ENCODE measurements around the gene AGAP1. TPM values are rescaled to one million over a fixed set of nuclear protein-coding genes. Genes with fewer than 3 reads are reported as not detected.

Gene AGAP1
- total RNA-seq, 1 donor from 2014 or later = 46.3 TPM

- no peak for DNase-seq (ENCODE audit: extremely low spot score, unreplicated experiment)
- Mint-ChIP-seq H3K9me3 (peaks cover 17% of the 10 kb centered on the region), H3K4me3 (no peak overlapping the region), H3K4me1 (ENCODE audit: unreplicated experiment) (peaks cover 34% of the 10 kb centered on the region), H3K27me3 (no peaks in the 10 kb centered on the region), H3K27ac (peak overlapping the region; percentile 84), H3K36me3 (peaks cover 20% of the 10 kb centered on the region)
- TF ChIP-seq, protein P1, sequence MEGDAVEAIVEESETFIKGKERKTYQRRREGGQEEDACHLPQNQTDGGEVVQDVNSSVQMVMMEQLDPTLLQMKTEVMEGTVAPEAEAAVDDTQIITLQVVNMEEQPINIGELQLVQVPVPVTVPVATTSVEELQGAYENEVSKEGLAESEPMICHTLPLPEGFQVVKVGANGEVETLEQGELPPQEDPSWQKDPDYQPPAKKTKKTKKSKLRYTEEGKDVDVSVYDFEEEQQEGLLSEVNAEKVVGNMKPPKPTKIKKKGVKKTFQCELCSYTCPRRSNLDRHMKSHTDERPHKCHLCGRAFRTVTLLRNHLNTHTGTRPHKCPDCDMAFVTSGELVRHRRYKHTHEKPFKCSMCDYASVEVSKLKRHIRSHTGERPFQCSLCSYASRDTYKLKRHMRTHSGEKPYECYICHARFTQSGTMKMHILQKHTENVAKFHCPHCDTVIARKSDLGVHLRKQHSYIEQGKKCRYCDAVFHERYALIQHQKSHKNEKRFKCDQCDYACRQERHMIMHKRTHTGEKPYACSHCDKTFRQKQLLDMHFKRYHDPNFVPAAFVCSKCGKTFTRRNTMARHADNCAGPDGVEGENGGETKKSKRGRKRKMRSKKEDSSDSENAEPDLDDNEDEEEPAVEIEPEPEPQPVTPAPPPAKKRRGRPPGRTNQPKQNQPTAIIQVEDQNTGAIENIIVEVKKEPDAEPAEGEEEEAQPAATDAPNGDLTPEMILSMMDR (conservative IDR thresholded peaks at IDR 0.05) = no peak
These were observed 24.7 kb downstream of the AGAP1 start for GRCh38 chr2:235518322-235519090.

DNA sequence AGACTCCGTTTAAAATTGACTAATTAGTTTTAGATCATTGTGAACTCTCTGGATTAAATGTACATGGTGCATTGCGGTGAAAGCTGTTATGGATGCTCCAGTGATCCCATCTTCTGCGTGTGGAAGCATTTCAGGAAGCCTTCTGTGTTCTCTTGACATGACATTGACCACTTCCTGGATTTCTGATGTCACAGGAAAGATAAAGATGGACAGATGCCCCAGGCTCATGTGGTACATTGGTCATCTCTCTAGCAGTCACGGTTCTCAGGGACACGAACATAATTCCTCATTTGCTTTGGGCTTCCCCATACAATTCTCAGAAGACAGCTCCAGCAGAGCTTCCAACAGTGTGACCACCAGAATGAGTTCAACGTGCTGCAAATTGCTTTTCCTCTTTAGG is 26.9 kb downstream of the AGAP1 start:
- Mint-ChIP-seq H3K27me3 (no peaks in the 10 kb centered on the region), H3K9me3 (peaks cover 8% of the 10 kb centered on the region), H3K27ac (no peak overlapping the region), H3K36me3 (peaks cover 9% of the 10 kb centered on the region), H3K4me3 (no peak overlapping the region), H3K4me1 (ENCODE audit: unreplicated experiment) (peaks cover 26% of the 10 kb centered on the region)
- TF ChIP-seq, protein P1 (conservative IDR thresholded peaks at IDR 0.05) = no peak
- DNase-seq (ENCODE audit: extremely low spot score, unreplicated experiment) = no peak

DNA sequence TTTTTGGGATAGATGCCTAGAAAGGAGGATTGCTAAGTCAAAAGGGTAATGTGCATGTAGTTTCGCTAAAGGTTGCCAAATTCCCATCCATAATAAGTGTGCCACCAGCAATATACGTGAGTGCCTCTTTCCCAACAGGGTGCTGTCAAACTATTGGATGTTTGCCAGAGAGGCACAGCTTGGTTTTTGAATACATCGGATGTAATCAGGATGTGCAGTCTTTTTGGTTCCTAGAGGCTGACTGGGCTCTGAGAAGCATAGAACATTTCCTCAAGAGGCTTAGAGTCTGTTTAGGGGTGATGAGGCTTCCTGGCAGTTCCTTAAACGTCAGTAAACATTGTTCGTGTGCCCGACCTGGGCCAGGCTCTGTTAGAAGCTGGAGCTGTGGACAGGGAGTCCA is 28.0 kb downstream of the AGAP1 start:
- H3K9me3 Mint-ChIP-seq = peaks cover 8% of the 10 kb centered on the region
- H3K27ac Mint-ChIP-seq = peak overlapping the region; percentile 8

DNA sequence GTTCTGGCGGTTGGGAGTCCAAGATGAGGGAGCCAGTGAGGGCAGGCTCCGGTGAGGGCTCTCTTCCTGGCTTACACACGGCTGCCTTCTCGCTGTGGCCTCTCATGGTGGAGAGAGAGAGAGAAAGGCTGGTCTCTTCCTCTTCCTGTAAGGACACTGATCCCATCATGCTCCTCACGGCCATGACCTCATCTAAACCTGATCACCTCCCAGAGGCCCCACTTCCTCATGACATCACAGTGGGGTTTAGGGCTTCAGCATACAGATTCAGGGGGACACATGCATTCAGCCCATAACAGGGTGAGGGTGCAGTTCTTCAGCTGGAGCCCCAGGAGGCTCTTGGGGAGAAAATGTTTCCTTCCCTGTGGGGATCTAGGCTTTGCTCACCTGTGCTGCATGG is 29.2 kb downstream of the AGAP1 start:
- no peak overlapping the region for H3K4me3 Mint-ChIP-seq
- H3K4me1 Mint-ChIP-seq (ENCODE audit: unreplicated experiment) = peaks cover 32% of the 10 kb centered on the region
- no peak for DNase-seq (ENCODE audit: extremely low spot score, unreplicated experiment)
- no peaks in the 10 kb centered on the region for H3K27me3 Mint-ChIP-seq
- TF ChIP-seq, protein P1 (conservative IDR thresholded peaks at IDR 0.05) = no peak
- H3K9me3 Mint-ChIP-seq = peaks cover 8% of the 10 kb centered on the region
- H3K36me3 Mint-ChIP-seq = peaks cover 8% of the 10 kb centered on the region
- no peak overlapping the region for H3K27ac Mint-ChIP-seq

More for the DNA sequence above, 28.0 kb downstream of the AGAP1 start:
- H3K36me3 Mint-ChIP-seq = peaks cover 9% of the 10 kb centered on the region
- peaks cover 28% of the 10 kb centered on the region for H3K4me1 Mint-ChIP-seq (ENCODE audit: unreplicated experiment)
- DNase-seq (ENCODE audit: extremely low spot score, unreplicated experiment) = no peak
- TF ChIP-seq, protein P1 (conservative IDR thresholded peaks at IDR 0.05) = no peak
- no peak overlapping the region for H3K4me3 Mint-ChIP-seq
- no peaks in the 10 kb centered on the region for H3K27me3 Mint-ChIP-seq

- peaks cover 26% of the 10 kb centered on the region for H3K4me1 Mint-ChIP-seq (ENCODE audit: unreplicated experiment)
These were observed 29.8 kb downstream of the AGAP1 start for GRCh38 chr2:235523486-235524150.

More at GRCh38 chr2:235523486-235524150, 29.8 kb downstream of the AGAP1 start:
- no peak for DNase-seq (ENCODE audit: extremely low spot score, unreplicated experiment)
- H3K36me3 Mint-ChIP-seq = peaks cover 5% of the 10 kb centered on the region
- H3K27ac Mint-ChIP-seq = no peak overlapping the region
- no peak overlapping the region for H3K4me3 Mint-ChIP-seq
- peaks cover 8% of the 10 kb centered on the region for H3K9me3 Mint-ChIP-seq
- no peaks in the 10 kb centered on the region for H3K27me3 Mint-ChIP-seq
- TF ChIP-seq, protein P1 (conservative IDR thresholded peaks at IDR 0.05) = no peak

Measured in type B pancreatic cell (in vitro differentiated cells).